Activated T-cell treated with anti-CD3 and anti-CD28 coated beads, Interleukin-2, amount 50 U/mL, for 1 hour (primary cell): ENCODE measurements around the gene WDR19.
"Not testable (repeated sequence)": the region's sequence is repeated elsewhere in the genome, so short reads cannot be mapped to it uniquely, and the experiment has no call there.

Experiments
- DNase-seq: peaks from one replicate; pipeline ENCODE4 v3.0.0-alpha.2; 2020

The WDR19 gene

GRCh38 chr4:39181905-39182638, at the start of gene WDR19:
Gene WDR19, plus strand, starts transcription at chr4:39182529. Its CDS starts 29 bp downstream, at chr4:39182558.
- DNase-seq: peak; percentile 97

GRCh38 chr4:39133623-39134022, 48.7 kb upstream of the WDR19 start:
- no peak for DNase-seq

- no peak for DNase-seq
Measured at GRCh38 chr4:39134683-39135306, 47.5 kb upstream of the WDR19 start.

DNA sequence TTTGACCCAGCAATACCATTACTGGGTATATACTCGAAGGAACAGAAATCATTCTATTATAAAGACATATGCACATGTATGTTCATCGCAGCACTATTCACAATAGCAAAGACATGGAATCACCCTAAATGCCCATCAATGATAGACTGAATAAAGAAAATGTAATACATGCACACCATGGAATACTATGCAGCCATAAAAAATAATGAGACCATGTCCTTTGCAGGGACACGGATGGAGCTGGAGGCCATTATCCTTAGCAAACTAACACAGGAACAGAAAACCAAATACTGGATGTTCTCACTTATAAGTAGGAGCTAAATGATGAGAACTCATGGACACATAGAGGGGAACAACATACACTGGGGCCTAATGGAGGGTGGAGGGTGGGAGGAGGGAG, 44.1 kb upstream of the WDR19 start:
- DNase-seq: not testable (repeated sequence)

DNA sequence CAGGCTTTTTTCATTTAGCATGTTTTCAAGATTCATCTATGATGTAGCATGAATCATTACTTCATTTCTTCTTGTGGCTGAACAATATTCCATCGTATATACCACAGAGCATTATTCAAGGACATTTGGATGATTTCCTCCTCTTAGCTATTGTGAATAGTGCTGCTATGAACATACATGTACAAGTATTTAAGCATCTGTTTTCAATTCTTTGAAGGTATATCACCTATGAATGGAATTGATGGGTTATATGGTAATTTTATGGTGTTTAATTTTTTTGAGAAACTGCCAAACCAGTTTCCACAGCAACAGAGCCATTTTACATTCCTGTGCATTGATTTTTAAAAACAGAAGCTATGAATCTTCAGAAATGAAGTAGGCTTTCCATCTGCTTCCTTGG, 36.1 kb upstream of the WDR19 start:
- no peak for DNase-seq

GRCh38 chr4:39154009-39154408, 28.3 kb upstream of the WDR19 start:
- no peak for DNase-seq

GRCh38 chr4:39157520-39157919, 24.8 kb upstream of the WDR19 start:
- DNase-seq: no peak

- no peak for DNase-seq
Measured at GRCh38 chr4:39166177-39166576, 16.2 kb upstream of the WDR19 start.

GRCh38 chr4:39166669-39167068, 15.7 kb upstream of the WDR19 start:
- no peak for DNase-seq

DNA sequence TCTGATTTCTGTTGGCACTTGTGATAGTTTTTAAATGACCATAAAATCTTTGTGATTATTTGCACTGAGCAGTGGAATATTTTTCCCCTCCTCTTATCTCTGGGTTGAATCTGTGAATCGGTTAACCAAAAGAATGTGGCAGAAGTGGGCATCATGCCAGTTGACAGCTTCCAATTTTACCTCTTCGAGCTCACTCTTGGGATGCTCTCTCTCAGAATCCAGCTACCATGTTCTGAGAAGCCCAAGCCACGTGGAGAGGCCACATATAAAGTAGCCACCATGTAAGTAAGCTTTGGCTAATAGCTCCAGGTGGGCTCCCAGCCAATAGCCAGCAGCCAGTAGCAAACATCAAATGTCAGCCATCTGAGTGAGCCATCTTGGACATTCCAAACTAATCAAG, 12.9 kb upstream of the WDR19 start:
- DNase-seq: no peak

DNA sequence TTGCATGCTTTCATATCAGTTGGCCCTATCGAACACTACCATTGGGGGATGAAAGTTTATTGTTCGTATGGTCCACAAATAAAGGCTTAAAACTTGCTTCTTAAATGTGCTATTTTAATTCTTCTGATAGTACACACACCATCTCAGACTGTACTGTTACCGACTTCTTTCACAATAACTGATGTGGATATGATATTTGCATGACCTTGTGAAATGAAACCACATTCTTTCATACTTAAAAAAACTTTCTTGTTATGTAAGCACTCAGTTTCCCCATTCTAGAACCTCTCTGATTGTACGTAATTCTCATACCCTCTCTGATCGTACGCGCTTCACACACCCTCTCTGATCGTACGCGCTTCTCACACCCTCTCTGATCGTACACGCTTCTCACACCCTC, 12.0 kb upstream of the WDR19 start:
- no peak for DNase-seq

GRCh38 chr4:39178706-39179105, 3.6 kb upstream of the WDR19 start:
- no peak for DNase-seq

DNA sequence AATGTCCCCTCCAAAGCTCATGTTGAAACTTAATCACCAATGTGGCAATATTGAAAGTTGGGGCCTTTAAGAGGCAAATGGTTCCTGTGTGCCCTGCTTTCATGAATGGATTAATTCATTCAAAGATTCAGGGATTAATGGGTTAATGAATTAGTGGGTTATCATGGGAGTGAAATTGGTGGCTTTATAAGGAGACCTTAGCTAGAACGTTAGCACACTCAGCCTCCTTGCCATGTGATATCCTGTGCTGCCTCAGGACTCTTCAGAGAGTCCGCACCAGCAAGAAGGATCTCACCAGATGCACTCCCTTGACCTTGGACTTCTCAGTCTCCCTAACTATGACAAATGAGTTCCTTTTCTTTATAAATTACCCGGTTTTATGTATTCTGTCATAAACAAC, 2.6 kb upstream of the WDR19 start:
- no peak for DNase-seq

GRCh38 chr4:39180629-39181028, 1.7 kb upstream of the WDR19 start:
- not testable (repeated sequence) for DNase-seq

DNA sequence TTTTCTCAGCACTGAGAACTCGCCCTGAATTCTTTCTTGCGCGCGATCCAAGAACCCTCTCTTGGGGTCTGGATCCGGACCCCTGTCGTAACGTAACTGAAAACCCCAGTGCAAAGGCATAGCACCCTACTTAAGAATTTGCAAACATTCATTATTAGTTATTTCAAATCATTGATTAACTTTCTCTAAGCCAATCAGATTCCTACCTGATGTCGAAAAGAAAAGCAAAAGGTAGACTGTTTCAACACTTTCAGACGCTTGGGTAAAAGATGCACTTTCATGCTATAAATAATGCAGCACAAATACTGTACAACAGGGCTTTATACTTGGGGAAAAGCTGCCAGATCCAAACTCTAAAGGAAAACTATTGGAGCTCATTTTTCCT, 817 bp upstream of the WDR19 start:
- DNase-seq: no peak

GRCh38 chr4:39201963-39202362, 19.6 kb downstream of the WDR19 start:
- DNase-seq: no peak

GRCh38 chr4:39204543-39204942, 22.2 kb downstream of the WDR19 start:
- no peak for DNase-seq

DNA sequence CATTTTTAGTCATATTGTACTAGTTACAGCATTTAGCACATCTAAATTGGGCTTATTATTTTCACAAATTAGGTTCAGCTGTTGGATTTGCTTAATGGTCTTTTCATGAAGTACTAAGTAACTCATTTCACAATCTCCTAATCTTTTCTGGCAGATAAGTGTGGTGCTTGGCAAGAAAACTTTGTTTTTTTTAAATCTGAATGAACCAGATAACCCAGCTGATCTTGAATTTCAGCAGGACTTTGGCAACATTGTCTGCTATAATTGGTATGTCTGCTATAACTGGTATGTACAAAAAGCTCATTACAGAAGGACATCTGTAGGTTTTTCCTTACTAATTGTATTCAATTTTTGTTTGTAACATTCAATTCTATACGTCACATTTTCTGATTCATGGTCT, 22.7 kb downstream of the WDR19 start:
- no peak for DNase-seq

DNA sequence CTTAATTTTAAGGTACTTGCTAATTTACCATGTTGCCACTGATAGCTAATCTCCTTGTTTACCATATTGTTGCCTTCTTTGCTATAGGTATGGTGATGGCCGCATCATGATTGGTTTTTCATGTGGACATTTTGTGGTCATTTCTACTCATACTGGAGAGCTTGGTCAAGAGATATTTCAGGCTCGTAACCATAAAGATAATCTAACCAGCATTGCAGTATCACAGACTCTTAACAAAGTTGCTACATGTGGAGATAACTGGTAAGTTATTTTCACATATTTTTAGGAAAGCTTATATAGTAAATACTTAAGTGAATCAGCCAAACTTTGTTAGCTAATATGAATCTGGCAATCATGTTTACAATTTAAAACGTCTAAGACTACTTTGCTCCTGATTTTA, 23.1 kb downstream of the WDR19 start:
- DNase-seq: no peak

GRCh38 chr4:39227906-39228305, 45.6 kb downstream of the WDR19 start:
- no peak for DNase-seq

- no peak for DNase-seq
Measured at GRCh38 chr4:39228377-39228776, 46.0 kb downstream of the WDR19 start.

DNA sequence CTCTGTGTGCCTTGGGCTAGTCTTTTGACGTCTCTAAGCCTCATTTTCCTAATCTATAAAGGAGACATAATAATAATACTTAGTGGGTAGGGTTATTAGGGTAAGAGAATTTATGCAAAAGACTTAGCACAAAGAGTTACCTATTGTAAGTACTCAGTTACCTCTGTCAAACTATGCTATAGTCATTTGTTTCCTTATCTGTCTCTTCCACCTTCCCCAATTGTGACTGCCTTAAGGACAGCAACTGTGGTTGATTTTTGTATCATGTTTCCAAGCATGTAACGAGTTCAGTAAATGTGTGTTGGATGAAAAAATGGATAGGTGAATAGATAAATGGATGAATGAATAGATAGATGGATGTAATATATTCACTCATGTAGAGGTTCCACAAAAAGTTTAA, 48.1 kb downstream of the WDR19 start:
- DNase-seq: no peak

- DNase-seq: no peak
Measured at GRCh38 chr4:39231660-39232059, 49.3 kb downstream of the WDR19 start.

DNA sequence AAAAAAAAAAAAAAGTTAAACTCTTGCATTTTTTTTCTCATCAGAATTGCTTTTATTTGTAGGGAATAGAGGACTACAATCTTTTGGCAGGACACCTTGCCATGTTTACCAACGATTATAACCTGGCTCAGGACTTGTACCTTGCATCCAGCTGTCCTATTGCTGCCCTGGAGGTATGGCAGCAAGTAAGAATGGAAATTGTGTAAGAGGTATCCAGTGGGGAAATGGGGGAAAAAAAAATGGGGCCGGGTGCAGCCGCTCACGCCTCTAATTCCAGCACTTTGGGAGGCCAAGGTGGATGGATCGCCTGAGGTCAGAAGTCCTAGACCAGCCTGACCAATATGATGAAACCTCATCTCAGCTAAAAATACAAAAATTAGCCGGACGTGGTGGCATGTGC, 49.8 kb downstream of the WDR19 start:
- no peak for DNase-seq

GRCh38 chr4:39233114-39233513, 50.8 kb downstream of the WDR19 start:
- no peak for DNase-seq
